GM18909 (cell line): ENCODE data around the gene ZNF649.
A peak's percentile ranks its signal among the peaks of the same experiment; 100 is the strongest.
"Not testable (repeated sequence)": the region's sequence is repeated elsewhere in the genome, so short reads cannot be mapped to it uniquely, and the experiment has no call there.

Experiments
- ATAC-seq: cut with Tn5 transposase; IDR thresholded peaks from one replicate; pipeline ENCODE4 v1.9.1; 2021; ENCODE audit warnings: mild to moderate bottlenecking; ENCODE audit not compliant: unreplicated experiment, poor library complexity

ZNF649 gene

GRCh38 chr19:51904331-51905165, at the start of gene ZNF649:
Gene ZNF649 (minus strand): TSS chr19:51905017. CDS start chr19:51900107, 4,910 bp downstream.
- peak; percentile 71 for ATAC-seq

DNA sequence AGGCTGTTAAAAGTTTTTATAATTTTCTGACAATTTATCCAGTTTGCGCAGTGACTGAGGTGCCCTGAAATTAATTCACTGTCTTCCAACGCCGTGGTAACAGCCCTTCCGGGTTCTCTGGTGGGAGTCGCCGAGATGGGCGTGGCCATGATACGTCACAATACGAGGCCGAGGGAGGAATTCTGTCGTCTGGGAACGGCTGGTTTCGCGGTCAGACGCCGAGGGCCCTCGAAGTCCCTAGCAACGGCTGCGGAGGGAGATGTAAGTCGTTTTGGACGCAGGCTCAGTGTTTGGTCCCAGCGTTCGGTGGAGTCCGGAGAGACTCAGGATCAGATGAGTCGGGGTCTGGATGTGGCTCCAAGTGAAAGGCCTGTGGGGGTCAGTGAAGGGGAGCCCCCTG, 44.2 kb upstream of the ZNF649 start:
- ATAC-seq = no peak

- no peak for ATAC-seq
Measured at GRCh38 chr19:51946602-51947001, 41.8 kb upstream of the ZNF649 start.

GRCh38 chr19:51944798-51945552, 40.2 kb upstream of the ZNF649 start:
- no peak for ATAC-seq

- ATAC-seq = no peak
Measured at GRCh38 chr19:51938936-51939335, 34.1 kb upstream of the ZNF649 start.

- no peak for ATAC-seq
Measured at GRCh38 chr19:51931921-51932320, 27.1 kb upstream of the ZNF649 start.

GRCh38 chr19:51927859-51928258, 23.0 kb upstream of the ZNF649 start:
- no peak for ATAC-seq

GRCh38 chr19:51926784-51927741, 22.2 kb upstream of the ZNF649 start, which contains the start of gene ZNF613:
Gene ZNF613 (plus strand): TSS chr19:51927472. CDS start chr19:51936221, 8,749 bp downstream.
- peak; percentile 88 for ATAC-seq

DNA sequence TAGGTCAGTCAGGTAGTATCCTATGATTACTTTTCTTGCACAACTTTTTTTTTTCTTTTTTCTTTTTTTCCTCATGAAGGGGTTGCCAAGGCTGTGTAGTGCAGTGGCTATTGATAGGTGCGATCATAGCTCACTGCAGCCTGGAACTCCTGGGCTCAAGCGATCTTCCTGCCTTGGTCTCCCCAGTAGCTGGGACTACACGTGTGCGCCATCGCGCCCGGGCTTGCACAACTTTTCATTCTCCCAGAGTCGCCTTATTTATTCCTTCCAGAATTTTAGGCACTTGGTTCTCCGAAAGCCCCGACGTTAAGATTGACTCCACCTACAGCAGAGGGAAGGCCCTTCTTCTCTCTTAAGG, 21.6 kb upstream of the ZNF649 start:
- no peak for ATAC-seq

DNA sequence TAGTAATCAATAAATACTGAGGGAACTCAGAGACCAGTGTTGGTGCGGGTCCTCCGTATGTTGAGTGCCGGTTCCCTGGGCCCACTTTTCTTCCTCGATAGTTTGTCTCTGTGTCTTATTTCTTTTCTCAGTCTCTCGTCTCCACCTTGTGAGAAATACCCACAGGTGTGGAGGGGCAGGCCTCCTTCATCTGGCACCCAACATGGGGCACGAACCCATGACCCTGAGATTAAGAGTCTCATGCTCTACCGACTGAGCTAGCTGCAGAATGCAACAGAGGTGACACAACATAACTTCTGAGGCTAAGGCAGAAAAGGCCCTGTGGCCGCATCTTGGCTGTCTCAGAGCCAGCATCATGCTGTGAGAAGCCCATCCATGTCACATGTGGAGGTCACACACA, 17.1 kb upstream of the ZNF649 start:
- ATAC-seq = no peak

DNA sequence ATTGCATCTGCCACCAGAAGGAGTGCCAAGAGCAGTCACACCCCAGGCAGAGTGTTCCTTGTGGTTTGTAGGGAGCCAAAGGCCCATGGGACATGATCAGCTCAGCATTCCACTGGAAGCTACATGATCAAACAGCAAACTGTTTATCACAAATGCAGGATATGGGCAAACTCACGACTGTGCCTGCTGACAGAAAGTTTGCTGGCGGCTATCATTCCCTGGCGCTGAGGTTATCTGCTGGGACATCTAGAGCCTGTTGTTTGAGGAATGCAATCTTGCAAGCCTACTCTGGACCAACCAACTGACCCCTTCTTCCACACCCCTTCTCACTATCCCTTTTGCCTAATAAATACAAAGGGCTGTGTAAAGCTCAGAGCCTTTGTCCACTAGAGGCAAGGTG, 14.8 kb upstream of the ZNF649 start:
- ATAC-seq = no peak

- ATAC-seq = no peak
Measured at GRCh38 chr19:51916167-51916566, 11.3 kb upstream of the ZNF649 start.

GRCh38 chr19:51915324-51915867, 10.6 kb upstream of the ZNF649 start:
- ATAC-seq = no peak

GRCh38 chr19:51907981-51908380, 3.2 kb upstream of the ZNF649 start:
- not testable (repeated sequence) for ATAC-seq

DNA sequence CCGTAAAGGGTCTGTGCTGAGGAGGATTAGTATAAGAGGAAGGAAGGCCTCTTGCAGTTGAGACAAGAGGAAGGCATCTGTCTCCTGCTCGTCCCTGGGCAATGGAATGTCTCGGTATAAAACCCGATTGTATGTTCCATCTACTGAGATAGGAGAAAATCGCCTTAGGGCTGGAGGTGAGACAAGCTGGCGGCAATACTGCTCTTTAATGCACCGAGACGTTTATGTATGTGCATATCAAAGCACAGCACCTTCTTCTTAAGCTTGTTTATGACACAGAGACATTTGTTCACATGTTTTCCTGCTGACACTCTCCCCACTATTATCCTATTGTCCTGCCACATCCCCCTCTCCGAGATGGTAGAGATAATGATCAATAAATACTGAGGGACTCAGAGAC, 1.3 kb upstream of the ZNF649 start:
- not testable (repeated sequence) for ATAC-seq

DNA sequence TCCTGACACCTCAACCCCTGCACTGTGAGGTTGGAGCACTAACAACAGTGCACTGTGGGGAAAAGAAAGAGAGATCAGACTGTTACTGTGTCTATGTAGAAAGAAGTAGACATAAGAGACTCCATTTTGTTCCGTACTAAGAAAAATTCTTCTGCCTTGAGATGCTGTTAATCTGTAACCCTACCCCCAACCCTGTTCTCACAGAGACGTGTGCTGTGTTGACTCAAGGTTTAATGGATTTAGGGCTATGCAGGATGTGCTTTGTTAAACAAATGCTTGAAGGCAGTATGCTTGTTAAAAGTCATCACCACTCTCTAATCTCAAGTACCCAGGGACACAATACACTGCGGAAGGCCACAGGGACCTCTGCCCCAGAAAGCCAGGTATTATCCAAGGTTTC, 822 bp upstream of the ZNF649 start:
- ATAC-seq = not testable (repeated sequence)

DNA sequence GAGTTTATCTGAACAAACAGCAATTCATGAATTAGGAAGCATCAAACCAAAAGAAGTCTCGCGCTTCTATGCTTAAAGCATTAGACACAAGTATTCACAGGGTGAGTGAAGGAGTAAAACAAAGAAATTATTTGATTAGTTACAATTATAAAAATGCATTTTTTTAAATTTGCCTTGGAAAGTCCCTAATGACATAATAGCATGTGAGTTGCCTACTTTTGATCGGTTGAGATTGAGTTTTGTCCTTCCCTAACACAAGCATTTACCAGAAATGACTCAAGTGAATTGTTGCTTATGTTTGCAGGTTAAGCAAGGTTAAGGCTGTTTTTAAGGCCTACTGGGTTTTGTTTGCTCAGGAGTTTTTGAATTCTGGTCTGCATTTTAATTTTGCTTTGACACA, 389 bp upstream of the ZNF649 start:
- no peak for ATAC-seq

DNA sequence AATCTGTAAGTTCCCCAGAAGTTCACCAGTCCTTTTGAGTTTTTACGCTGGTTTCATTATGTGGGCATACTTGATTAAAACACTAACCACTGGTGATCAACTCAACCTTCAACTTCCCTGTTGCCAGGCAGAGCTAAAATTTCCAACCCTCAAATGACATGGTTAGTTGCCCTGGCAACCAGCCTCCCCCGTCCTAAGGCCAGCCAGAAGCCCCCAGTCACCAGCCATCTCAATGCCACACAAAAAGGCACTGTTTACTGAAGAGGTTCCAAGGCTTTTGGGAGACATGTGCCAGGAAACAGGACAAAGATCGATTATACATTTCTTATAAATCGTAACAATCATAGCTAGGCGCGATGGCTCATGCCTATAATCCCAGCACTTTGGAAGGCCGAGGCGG, 1.6 kb downstream of the ZNF649 start:
- no peak for ATAC-seq

DNA sequence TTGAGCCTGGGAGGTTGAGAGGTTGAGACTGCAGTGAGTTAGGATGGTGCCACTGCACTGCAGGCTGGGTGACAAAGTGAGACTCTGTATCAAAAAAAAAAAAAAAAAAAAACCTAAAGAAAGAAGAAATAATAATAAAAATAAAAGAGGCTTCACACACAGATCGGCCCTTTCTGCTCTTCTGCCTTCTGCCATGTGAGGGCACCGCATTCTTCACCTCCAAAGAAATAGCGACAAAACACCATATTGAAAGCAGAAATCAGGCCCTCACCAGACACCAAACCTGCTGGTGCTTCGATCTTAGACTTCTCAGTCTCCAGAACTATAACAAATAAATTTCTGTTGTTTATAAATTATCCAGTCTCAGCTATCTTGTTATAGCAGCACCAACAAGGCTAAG, 3.0 kb downstream of the ZNF649 start:
- ATAC-seq = no peak

DNA sequence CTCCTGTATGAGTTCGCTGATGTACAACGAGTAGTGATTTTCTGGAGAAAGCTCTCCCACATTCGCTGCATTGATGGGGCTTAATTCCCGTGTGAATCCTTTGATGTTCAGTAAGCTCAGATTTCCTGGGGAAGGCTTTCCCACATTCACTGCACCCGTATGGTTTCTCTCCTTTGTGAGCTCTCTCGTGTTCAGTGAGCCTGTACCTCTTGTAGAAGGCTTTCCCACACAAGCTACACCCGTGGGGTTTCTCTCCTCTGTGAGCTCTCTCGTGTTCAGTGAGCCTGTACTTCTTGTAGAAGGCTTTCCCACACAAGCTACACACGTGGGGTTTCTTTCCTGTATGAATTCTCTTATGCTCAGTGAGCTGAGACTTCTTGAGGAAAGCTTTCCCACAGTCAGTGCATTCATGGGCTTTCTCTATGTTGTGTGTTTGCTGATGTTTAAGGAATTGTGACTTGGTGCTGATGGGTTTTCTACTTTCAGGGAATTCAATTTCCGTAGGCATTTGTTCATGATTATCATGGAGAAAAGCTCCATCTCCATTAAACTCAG, 13.5 kb downstream of the ZNF649 start:
- no peak for ATAC-seq
